ENCODE data around the gene ROR1. TPM values are rescaled to one million over a fixed set of nuclear protein-coding genes. Genes with fewer than 3 reads are reported as not detected.

The ROR1 gene
- total and polyA plus RNA-seq, 2 donors (not counting 1 experiment from before 2014, with no cell fraction given) = 14.5 to 16.5 TPM

DNA sequence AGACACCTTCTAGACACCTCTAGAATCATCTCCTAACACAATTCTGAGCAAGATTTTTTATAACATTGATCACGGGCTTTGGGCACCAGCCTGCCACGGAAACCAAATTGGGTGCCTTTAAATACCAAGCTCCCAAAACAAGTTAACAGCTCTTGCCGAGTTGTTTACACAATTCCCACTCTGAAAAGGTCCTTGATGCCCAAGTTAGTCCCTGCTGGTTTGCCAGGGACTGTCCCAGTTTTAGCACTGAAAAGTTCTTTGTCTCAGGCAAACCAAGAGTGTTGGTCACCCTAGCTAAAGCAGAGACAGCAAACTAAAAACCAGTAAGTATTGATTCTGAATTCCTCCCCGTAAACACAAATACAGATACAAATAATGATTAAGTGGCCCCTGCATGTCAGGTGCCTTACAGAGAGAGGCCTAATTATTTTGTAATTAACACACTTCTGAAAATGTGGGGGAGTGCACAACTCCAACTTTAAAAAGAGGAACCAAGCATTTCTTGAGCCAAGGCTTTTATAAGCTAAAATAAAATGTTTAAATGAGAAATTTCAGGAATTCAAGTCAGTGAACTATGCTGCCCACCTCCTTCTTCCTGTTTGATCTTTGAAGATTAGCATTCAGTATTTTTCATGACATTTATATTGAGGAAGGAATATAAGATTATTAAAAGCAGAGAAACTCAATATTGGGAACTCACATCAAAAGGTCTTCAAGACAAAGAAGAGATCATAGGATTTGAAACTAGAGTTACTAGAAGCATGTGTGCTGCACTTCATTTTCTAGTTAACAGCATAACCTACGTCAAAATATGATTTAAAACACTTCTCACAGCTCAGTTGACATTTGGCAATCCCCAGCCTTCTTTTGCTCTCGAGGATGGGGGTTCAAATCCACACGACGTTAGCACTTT is 420.6 kb downstream of the ROR1 start:
- H3K4me1 ChIP-seq (ENCODE audit: control insufficient read depth, extremely low read depth, insufficient read depth, low read length) = no peaks in the 10 kb centered on the region
- H3K4me2 ChIP-seq (ENCODE audit: extremely low read depth, insufficient read depth, low read length) = no peak overlapping the region
- H3K9me3 ChIP-seq (ENCODE audit: control insufficient read depth, insufficient read depth, low read depth, low read length) = no peaks in the 10 kb centered on the region
- H4K20me1 ChIP-seq (ENCODE audit: control insufficient read depth, extremely low read depth, insufficient read depth, low read length) = no peaks in the 10 kb centered on the region
- H2AFZ ChIP-seq (ENCODE audit: low read length) = no peak overlapping the region
- DNase-seq (ENCODE audit: low read depth in 2 of 2) = no peak
- no peaks in the 10 kb centered on the region for H3K79me2 ChIP-seq (ENCODE audit: control insufficient read depth, insufficient read depth, low read length)
- no peak overlapping the region for H3K27ac ChIP-seq (ENCODE audit: insufficient read depth, low read length)
- H3K27me3 ChIP-seq (ENCODE audit: control insufficient read depth, insufficient read depth, low read length) = no peaks in the 10 kb centered on the region
- no peak overlapping the region for H3K4me3 ChIP-seq (replicated peaks in 1 of 4; ENCODE audit: control extremely low read depth in 1 of 4, insufficient read depth in 1 of 4, low read depth in 3 of 4, low read length in 4 of 4)
- H3K36me3 ChIP-seq (ENCODE audit: control insufficient read depth, insufficient read depth, low read length) = no peaks in the 10 kb centered on the region
- TF ChIP-seq, protein P1, sequence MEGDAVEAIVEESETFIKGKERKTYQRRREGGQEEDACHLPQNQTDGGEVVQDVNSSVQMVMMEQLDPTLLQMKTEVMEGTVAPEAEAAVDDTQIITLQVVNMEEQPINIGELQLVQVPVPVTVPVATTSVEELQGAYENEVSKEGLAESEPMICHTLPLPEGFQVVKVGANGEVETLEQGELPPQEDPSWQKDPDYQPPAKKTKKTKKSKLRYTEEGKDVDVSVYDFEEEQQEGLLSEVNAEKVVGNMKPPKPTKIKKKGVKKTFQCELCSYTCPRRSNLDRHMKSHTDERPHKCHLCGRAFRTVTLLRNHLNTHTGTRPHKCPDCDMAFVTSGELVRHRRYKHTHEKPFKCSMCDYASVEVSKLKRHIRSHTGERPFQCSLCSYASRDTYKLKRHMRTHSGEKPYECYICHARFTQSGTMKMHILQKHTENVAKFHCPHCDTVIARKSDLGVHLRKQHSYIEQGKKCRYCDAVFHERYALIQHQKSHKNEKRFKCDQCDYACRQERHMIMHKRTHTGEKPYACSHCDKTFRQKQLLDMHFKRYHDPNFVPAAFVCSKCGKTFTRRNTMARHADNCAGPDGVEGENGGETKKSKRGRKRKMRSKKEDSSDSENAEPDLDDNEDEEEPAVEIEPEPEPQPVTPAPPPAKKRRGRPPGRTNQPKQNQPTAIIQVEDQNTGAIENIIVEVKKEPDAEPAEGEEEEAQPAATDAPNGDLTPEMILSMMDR (conservative IDR thresholded peaks at IDR 0.05 in 1 of 2, IDR thresholded peaks at IDR 0.05 in 1 of 2; ENCODE audit: low read depth in 1 of 2, low read length in 2 of 2) = no peak
- TF ChIP-seq EZH2 (IDR thresholded peaks at IDR 0.05; ENCODE audit: low read length, missing control alignments) = no peak
- no peak overlapping the region for H3K9ac ChIP-seq (ENCODE audit: insufficient read depth, low read length)

DNA sequence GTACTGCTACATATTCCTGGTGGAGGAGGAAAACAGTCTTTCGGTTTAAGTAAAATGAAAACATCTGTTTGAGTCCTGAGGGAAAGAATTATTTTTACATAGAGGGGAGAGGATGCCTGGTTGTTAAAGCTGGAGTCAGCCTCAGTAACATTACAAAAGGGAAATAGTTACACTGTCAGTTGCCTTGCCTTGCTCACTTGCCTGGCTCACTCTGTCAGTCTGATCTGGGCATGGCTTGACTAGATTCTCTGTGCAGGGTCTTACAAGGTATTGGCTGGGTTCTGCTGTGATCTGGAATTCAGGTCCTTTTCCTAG is 421.2 kb downstream of the ROR1 start:
- Histone ChIP-seq H3K27me3 (ENCODE audit: control insufficient read depth, insufficient read depth, low read length) (no peaks in the 10 kb centered on the region), H4K20me1 (ENCODE audit: control insufficient read depth, extremely low read depth, insufficient read depth, low read length) (no peaks in the 10 kb centered on the region), H2AFZ (ENCODE audit: low read length) (no peak overlapping the region), H3K36me3 (ENCODE audit: control insufficient read depth, insufficient read depth, low read length) (no peaks in the 10 kb centered on the region), H3K4me2 (ENCODE audit: extremely low read depth, insufficient read depth, low read length) (no peak overlapping the region), H3K4me1 (ENCODE audit: control insufficient read depth, extremely low read depth, insufficient read depth, low read length) (no peaks in the 10 kb centered on the region), H3K9me3 (ENCODE audit: control insufficient read depth, insufficient read depth, low read depth, low read length) (no peaks in the 10 kb centered on the region), H3K9ac (ENCODE audit: insufficient read depth, low read length) (no peak overlapping the region), H3K27ac (ENCODE audit: insufficient read depth, low read length) (no peak overlapping the region), H3K4me3 (replicated peaks in 1 of 4; ENCODE audit: control extremely low read depth in 1 of 4, insufficient read depth in 1 of 4, low read depth in 3 of 4, low read length in 4 of 4) (no peak overlapping the region), H3K79me2 (ENCODE audit: control insufficient read depth, insufficient read depth, low read length) (no peaks in the 10 kb centered on the region)
- TF ChIP-seq EZH2 (IDR thresholded peaks at IDR 0.05; ENCODE audit: low read length, missing control alignments) = no peak
- TF ChIP-seq, protein P1 (conservative IDR thresholded peaks at IDR 0.05 in 1 of 2, IDR thresholded peaks at IDR 0.05 in 1 of 2; ENCODE audit: low read depth in 1 of 2, low read length in 2 of 2) = no peak
- no peak for DNase-seq (ENCODE audit: low read depth in 2 of 2)

DNA sequence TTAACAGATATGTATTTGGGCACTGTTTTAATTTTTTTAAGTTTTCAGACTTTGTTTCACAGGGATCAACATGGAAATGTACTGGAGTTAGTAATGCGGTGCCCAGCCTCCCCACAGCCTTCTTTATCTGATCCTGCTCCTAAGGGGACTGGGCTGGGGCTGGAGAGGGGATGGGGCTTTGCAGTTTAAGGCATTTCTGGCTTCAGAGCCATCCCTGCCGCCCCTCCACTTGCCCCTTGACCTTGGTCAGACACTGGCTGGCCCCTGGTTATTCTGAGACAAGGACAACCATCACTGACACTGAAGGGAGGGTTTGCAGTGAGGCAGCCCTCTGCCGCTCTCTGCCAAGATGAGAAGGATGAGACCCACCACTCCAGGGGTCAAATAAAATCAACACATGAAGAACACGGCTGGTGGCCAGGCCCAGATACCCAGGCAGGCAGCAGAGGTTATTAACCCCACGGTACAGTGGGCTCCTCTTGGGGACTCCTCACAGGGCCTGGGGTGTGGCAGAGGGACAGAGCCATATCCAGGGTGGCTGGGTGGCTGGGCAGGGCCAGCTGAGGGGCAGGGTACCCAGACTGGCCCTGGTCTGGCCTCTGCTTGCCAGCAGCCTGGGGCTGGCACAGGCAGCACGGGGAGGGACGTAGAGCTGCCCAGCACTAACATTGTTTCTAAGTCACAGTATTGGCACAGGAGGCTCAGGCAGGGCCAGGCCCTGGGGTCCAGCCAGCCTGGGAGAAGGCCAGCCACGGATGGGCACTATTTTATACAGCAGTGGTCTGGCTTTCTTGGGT is 422.5 kb downstream of the ROR1 start:
- H3K4me1 ChIP-seq (ENCODE audit: control insufficient read depth, extremely low read depth, insufficient read depth, low read length) = no peaks in the 10 kb centered on the region
- no peaks in the 10 kb centered on the region for H3K9me3 ChIP-seq (ENCODE audit: control insufficient read depth, insufficient read depth, low read depth, low read length)
- H2AFZ ChIP-seq (ENCODE audit: low read length) = no peak overlapping the region
- no peak for DNase-seq (ENCODE audit: low read depth in 2 of 2)
- H3K79me2 ChIP-seq (ENCODE audit: control insufficient read depth, insufficient read depth, low read length) = no peaks in the 10 kb centered on the region
- no peaks in the 10 kb centered on the region for H3K27me3 ChIP-seq (ENCODE audit: control insufficient read depth, insufficient read depth, low read length)
- H3K36me3 ChIP-seq (ENCODE audit: control insufficient read depth, insufficient read depth, low read length) = no peaks in the 10 kb centered on the region
- TF ChIP-seq EZH2 (IDR thresholded peaks at IDR 0.05; ENCODE audit: low read length, missing control alignments) = no peak
- TF ChIP-seq, protein P1 (conservative IDR thresholded peaks at IDR 0.05 in 1 of 2, IDR thresholded peaks at IDR 0.05 in 1 of 2; ENCODE audit: low read depth in 1 of 2, low read length in 2 of 2) = no peak
- H3K9ac ChIP-seq (ENCODE audit: insufficient read depth, low read length) = no peak overlapping the region
- H4K20me1 ChIP-seq (ENCODE audit: control insufficient read depth, extremely low read depth, insufficient read depth, low read length) = no peaks in the 10 kb centered on the region
- H3K4me3 ChIP-seq (replicated peaks in 1 of 4; ENCODE audit: control extremely low read depth in 1 of 4, insufficient read depth in 1 of 4, low read depth in 3 of 4, low read length in 4 of 4) = no peak overlapping the region
- no peak overlapping the region for H3K4me2 ChIP-seq (ENCODE audit: extremely low read depth, insufficient read depth, low read length)
- H3K27ac ChIP-seq (ENCODE audit: insufficient read depth, low read length) = no peak overlapping the region
